ENCODE measurements around the gene ASB18.

- TF ChIP-seq POLR2A (IDR thresholded peaks at IDR 0.05) (no peak), CTCF (IDR thresholded peaks at IDR 0.05) (no peak), EP300 (IDR thresholded peaks at IDR 0.05) (no peak)
Measured at GRCh38 chr2:236204953-236205352, 59.3 kb downstream of the ASB18 start.

Measured in tibial nerve (tissue), 4 donors.